ENCODE measurements around the gene UGT8.

DNA sequence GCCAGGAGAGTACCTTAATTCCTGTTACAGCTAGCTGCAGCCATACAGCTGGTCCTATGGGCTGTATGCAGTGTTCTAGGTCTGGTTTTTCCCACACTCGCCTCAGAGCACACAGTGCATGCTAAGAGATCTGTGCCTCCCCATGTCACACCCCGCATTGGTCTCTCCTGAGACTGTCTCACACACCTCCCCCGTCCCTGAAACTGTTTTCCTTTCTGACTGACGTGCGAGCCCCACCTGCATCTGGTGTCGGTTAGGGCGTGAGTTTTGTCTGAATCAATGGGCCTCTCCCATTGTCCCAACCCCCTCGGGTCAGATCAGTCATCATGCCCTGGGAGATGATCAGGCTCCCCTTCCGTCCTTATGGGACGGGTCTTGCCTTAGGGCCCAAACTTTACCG lies 3.4 kb upstream of the UGT8 start:
- TF ChIP-seq, protein P1, sequence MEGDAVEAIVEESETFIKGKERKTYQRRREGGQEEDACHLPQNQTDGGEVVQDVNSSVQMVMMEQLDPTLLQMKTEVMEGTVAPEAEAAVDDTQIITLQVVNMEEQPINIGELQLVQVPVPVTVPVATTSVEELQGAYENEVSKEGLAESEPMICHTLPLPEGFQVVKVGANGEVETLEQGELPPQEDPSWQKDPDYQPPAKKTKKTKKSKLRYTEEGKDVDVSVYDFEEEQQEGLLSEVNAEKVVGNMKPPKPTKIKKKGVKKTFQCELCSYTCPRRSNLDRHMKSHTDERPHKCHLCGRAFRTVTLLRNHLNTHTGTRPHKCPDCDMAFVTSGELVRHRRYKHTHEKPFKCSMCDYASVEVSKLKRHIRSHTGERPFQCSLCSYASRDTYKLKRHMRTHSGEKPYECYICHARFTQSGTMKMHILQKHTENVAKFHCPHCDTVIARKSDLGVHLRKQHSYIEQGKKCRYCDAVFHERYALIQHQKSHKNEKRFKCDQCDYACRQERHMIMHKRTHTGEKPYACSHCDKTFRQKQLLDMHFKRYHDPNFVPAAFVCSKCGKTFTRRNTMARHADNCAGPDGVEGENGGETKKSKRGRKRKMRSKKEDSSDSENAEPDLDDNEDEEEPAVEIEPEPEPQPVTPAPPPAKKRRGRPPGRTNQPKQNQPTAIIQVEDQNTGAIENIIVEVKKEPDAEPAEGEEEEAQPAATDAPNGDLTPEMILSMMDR (IDR thresholded peaks at IDR 0.05; ENCODE audit: insufficient read depth, low read depth, low read length) = no peak
- TF ChIP-seq EZH2 (IDR thresholded peaks at IDR 0.05; ENCODE audit: insufficient read depth, low read length) = no peak

All from astrocyte (in vitro differentiated cells and primary cell).